IPS-15b (cell line): ENCODE measurements around the gene RPRD1A.

Experiments
- H3K27me3 ChIP-seq: one replicate; pipeline ENCODE4 v1.6.1; 2013; ENCODE audit warnings: low read length; ENCODE audit not compliant: control insufficient read depth, insufficient read depth
- H3K36me3 ChIP-seq: one replicate; pipeline ENCODE4 v1.6.1; 2013; ENCODE audit warnings: low read length; ENCODE audit not compliant: control insufficient read depth, insufficient read depth
- H3K4me1 ChIP-seq: one replicate; pipeline ENCODE4 v1.6.1; 2013; ENCODE audit warnings: mild to moderate bottlenecking, low read length; ENCODE audit not compliant: control insufficient read depth, insufficient read depth
- H3K4me3 ChIP-seq: one replicate; pipeline ENCODE4 v1.5.1; 2013; ENCODE audit warnings: low read depth, low read length
- H3K9ac ChIP-seq: one replicate; pipeline ENCODE4 v1.6.1; 2013; ENCODE audit warnings: low read depth, mild to moderate bottlenecking, low read length
- H3K9me3 ChIP-seq: one replicate; pipeline ENCODE4 v1.6.1; 2013; ENCODE audit warnings: mild to moderate bottlenecking, low read length; ENCODE audit not compliant: control insufficient read depth, insufficient read depth

The RPRD1A gene

DNA sequence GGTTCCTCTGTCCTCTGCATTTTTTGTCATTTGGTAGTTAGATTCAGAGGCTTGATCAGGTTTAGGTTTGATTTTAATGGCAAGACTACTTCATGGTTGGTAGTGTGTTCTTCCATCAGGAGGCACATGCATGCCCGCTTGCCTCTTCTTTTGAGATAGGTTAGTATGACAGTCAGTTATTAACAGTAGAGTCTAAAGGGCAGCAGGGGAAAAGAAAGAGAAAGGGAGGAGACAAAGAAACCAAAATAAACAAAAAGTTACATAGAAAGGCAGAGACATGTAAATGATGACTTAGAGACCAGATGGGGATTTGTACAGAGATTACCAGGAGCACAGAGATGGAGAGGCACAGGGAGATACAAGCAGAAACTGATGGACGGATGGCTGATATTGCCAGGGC, 105.0 kb downstream of the RPRD1A start:
- no peak overlapping the region for H3K9ac ChIP-seq

DNA sequence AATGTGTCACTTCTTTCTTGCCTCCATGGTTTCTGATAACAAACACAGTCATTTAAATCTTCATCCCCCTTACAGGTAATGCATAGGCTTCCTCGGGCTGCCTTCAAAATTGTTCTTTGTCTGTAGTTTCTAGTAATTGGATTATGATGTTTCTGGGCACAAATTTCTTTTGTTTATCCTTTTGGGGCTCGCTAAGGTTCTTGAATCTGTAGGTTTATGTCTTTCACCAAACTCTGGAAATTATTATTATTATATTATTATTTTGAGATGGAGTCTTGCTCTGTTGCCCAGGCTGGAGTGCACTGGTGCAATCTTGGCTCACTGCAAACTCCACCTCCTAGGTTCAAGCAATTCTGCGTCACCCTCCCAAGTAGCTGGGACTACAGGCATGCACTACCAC, 111.1 kb downstream of the RPRD1A start:
- Histone ChIP-seq H3K9ac (no peak overlapping the region), H3K36me3 (no peaks in the 10 kb centered on the region), H3K4me1 (no peaks in the 10 kb centered on the region)

More for the DNA sequence above, 105.0 kb downstream of the RPRD1A start:
- no peaks in the 10 kb centered on the region for H3K9me3 ChIP-seq
- H3K27me3 ChIP-seq = no peaks in the 10 kb centered on the region
- no peaks in the 10 kb centered on the region for H3K36me3 ChIP-seq
- H3K4me1 ChIP-seq = no peaks in the 10 kb centered on the region
- no peak overlapping the region for H3K4me3 ChIP-seq

DNA sequence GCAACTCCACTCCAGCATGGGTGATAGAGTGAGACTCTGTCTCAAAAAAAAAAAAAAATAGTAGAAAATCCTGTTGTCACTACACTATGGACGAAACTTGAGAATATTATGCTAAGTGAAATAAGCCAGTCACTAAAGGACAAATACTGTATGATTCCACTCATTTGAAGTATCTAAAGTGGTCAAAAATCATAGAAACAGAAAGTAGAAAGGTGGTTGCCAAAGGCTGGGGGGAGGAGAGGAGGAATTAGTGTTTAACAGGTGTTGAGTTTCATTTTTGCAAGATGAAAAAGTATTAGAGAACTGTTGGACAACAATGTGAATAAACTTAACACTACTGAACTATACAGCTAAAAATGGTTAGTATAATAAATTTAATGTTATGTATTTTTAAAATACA, 113.7 kb downstream of the RPRD1A start:
- Histone ChIP-seq H3K9ac (no peak overlapping the region), H3K9me3 (no peaks in the 10 kb centered on the region), H3K4me1 (peaks cover 2% of the 10 kb centered on the region), H3K27me3 (no peaks in the 10 kb centered on the region), H3K4me3 (no peak overlapping the region), H3K36me3 (no peaks in the 10 kb centered on the region)

More for the DNA sequence above, 111.1 kb downstream of the RPRD1A start:
- Histone ChIP-seq H3K9me3 (no peaks in the 10 kb centered on the region), H3K4me3 (no peak overlapping the region), H3K27me3 (no peaks in the 10 kb centered on the region)

DNA sequence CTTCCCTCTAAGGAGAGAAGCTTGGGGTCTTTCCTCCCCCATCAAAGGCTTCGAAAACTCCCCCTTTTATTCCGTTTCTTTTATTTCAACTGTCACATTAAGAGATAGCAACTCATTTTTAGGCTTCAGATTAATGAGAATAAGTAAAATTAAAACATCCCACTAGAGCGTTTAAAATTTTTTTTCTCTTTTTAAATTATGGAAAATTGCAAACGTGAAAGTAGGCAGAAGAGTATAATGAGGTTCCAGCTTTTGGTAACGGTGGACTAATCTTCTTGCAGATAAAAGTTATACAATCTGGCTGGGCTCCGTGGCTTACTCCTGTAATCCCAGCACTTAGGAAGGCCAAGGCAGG, 116.8 kb downstream of the RPRD1A start:
- Histone ChIP-seq H3K4me1 (peaks cover 5% of the 10 kb centered on the region), H3K36me3 (no peaks in the 10 kb centered on the region), H3K9me3 (no peaks in the 10 kb centered on the region), H3K4me3 (peak overlapping the region; percentile 69), H3K9ac (no peak overlapping the region), H3K27me3 (no peaks in the 10 kb centered on the region)

DNA sequence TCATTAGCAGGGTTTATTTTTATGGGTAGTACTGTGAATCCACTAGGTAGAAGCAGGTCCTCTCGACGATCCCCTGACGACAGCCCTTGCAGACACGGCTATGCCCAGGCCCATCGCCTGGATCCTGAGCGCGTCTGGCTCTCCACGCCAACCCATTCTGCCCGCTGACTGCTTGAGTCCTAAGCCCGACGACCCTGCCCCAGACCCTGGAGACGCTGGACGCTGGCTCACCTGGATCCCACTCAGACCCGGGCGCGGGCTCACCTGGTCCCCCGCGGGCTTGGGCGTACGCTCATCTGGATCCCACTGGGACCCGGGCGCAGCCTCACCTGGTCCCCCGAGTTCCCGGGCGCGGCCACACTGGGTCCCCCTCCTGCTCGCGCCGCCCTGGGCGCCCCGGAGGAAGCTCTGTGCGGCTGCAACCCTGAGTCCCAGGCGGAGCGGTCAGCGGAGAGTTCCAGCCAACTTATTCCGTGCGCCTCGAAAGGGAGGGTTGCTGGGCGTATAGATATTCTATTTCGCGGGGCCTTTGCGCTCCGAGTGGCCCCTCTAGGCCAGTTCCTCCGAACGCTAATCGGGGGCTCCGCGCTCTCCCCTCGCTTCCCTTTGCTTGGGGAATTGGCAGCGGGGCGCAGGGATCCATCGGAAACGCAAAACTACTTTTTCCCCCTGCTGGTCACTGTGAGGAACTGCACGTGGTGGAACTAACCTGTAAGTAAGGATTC, 117.3 kb downstream of the RPRD1A start:
- Histone ChIP-seq H3K27me3 (no peaks in the 10 kb centered on the region), H3K4me1 (peaks cover 5% of the 10 kb centered on the region), H3K36me3 (no peaks in the 10 kb centered on the region), H3K4me3 (peak overlapping the region; percentile 69), H3K9me3 (no peaks in the 10 kb centered on the region), H3K9ac (peak overlapping the region; percentile 84)

DNA sequence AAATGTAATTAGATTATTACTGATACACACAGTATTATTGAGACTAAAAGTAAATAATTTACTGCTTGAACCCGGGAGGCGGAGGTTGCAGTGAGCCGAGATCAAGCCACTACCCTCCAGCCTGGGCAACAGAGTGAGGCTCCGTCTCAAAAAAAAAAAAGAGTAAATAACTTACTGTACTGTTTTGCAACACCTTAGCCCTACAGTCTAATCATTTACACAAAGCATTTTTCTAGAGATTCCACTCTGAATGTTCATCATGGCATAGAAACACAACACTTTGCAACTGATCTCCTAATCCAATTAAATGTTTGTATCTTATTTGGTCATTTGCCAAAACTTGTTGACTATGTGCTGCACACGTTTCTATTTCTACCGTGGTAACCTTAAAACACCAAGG, 118.3 kb downstream of the RPRD1A start:
- H3K4me1 ChIP-seq = peaks cover 5% of the 10 kb centered on the region
- H3K9ac ChIP-seq = peak overlapping the region; percentile 84
- H3K27me3 ChIP-seq = no peaks in the 10 kb centered on the region
- peak overlapping the region; percentile 69 for H3K4me3 ChIP-seq
- no peaks in the 10 kb centered on the region for H3K36me3 ChIP-seq
- H3K9me3 ChIP-seq = no peaks in the 10 kb centered on the region

DNA sequence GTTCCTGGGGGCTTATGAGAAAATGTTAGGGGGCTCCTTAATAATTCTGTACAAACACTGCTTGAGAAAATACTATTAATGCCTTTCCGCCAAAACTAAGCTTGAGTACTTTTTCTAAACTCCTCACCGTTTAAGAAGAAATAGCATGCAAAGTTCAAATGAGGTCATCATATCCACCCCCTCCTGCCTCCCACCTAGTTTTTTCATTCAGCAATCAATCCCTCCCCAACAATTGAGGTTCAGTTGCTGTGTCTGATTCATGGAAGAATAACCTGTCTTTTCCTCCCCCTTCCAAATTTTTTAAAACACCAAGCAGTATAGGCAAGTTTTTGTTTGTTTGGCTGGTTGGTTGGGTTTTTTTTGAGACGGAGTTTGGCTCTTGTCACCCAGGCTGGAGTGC, 119.3 kb downstream of the RPRD1A start:
- Histone ChIP-seq H3K36me3 (peaks cover 1% of the 10 kb centered on the region), H3K9ac (no peak overlapping the region), H3K4me1 (peaks cover 5% of the 10 kb centered on the region), H3K9me3 (no peaks in the 10 kb centered on the region), H3K27me3 (no peaks in the 10 kb centered on the region), H3K4me3 (no peak overlapping the region)

DNA sequence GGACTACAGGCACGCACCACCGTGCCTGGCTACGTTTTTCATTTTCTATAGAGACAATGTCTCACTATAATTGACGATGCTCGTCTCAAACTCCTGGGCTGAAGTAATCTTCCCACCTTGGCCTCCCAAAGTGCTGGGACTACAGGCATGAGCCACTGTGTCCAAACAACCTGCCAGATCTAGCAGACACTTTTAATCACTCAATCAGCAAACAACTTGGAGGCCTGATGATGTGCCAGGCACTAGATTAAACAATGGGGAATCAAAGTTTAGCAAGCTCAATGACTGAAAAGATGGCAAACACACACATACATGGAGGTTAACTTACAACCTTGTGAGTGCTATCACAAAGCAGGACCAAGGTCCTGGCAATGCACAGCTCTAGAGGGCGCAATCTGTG, 124.7 kb downstream of the RPRD1A start:
- H3K4me1 ChIP-seq = peaks cover 13% of the 10 kb centered on the region
- H3K9ac ChIP-seq = no peak overlapping the region
- H3K9me3 ChIP-seq = no peaks in the 10 kb centered on the region
- H3K36me3 ChIP-seq = peaks cover 19% of the 10 kb centered on the region
- H3K4me3 ChIP-seq = no peak overlapping the region
- H3K27me3 ChIP-seq = no peaks in the 10 kb centered on the region

DNA sequence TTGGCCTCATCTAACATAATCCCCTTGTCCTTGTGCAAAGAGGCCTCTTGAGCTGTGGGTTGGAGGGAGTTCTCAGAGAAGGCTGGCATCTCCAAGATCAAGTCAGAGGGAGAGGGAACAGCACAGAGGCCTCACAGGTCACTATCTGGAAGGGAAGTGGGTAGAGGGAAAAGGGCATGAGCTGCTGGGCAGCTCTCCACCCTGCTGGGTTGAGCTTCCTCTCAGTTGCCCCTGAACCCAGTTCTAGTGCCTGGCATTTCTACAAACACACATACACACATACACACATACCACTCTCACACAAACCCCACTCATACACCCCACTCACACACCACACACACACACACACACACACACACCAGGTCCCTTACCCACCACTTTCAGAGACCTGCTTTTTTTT, 125.2 kb downstream of the RPRD1A start:
- H3K36me3 ChIP-seq = peaks cover 24% of the 10 kb centered on the region
- peaks cover 13% of the 10 kb centered on the region for H3K4me1 ChIP-seq
- H3K9ac ChIP-seq = no peak overlapping the region
- no peaks in the 10 kb centered on the region for H3K27me3 ChIP-seq
- H3K9me3 ChIP-seq = no peaks in the 10 kb centered on the region
- H3K4me3 ChIP-seq = no peak overlapping the region

DNA sequence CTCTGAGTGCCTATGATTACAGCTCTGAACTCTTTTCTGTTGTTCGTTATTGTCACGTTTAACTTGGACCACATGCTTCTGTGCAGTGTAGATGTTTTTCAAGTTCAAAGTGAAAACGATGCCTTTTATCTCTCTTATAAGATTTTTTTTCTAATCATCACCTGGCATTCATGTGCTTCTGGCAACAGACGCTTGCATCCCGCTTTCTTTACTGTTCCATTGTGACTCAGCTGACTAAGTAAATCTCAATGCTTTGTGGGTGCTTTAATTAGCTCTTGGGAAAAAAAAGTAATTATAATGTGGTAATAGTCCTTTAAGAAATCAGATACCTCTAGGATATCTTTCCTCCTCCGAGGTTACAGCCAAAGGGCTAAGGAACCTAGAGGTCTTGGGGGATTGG, 126.1 kb downstream of the RPRD1A start:
- Histone ChIP-seq H3K27me3 (no peaks in the 10 kb centered on the region), H3K9ac (no peak overlapping the region), H3K4me1 (peaks cover 13% of the 10 kb centered on the region), H3K4me3 (no peak overlapping the region), H3K36me3 (peaks cover 24% of the 10 kb centered on the region), H3K9me3 (no peaks in the 10 kb centered on the region)
